Mesenchymal stem cell (in vitro differentiated cells and primary cell): ENCODE data around the gene PLCB1.

Experiments
- DNase-seq: peaks from one replicate; pipeline ENCODE4 v3.0.0-alpha.2; 2013
- H2AFZ ChIP-seq: one replicate; pipeline ENCODE4 v1.6.1; 2013; ENCODE audit warnings: low read depth, mild to moderate bottlenecking, control low read depth, inconsistent platforms, low read length, moderate library complexity
- H2AK5ac ChIP-seq: 2 replicates; pipeline ENCODE4 v1.6.1; 2013; ENCODE audit warnings: low read length, moderate library complexity, mild to moderate bottlenecking, inconsistent platforms; ENCODE audit not compliant: severe bottlenecking
- H2BK120ac ChIP-seq: one replicate; pipeline ENCODE4 v1.6.1; 2013; ENCODE audit warnings: low read depth, mild to moderate bottlenecking, inconsistent platforms, low read length, moderate library complexity
- H2BK12ac ChIP-seq, 2 experiments: one replicate each; pipeline ENCODE4 v1.6.1; 2013; ENCODE audit warnings: inconsistent platforms in 2 of 2, low read length in 2 of 2, mild to moderate bottlenecking in 2 of 2, moderate library complexity in 2 of 2, control low read depth in 1 of 2
- H2BK15ac ChIP-seq: one replicate; pipeline ENCODE4 v1.6.1; 2013; ENCODE audit warnings: mild to moderate bottlenecking, low read depth, inconsistent platforms; ENCODE audit not compliant: poor library complexity, severe bottlenecking
- H2BK5ac ChIP-seq: 2 replicates; pipeline ENCODE4 v1.6.1; 2013; ENCODE audit warnings: low read depth, mild to moderate bottlenecking, low read length, control low read depth, inconsistent platforms; ENCODE audit not compliant: poor library complexity, severe bottlenecking
- H3K14ac ChIP-seq, 2 experiments: one replicate each; pipeline ENCODE4 v1.6.1; 2013; ENCODE audit warnings: inconsistent platforms in 2 of 2, low read length in 2 of 2, control low read depth in 1 of 2, mild to moderate bottlenecking in 1 of 2, moderate library complexity in 1 of 2
- H3K18ac ChIP-seq, 2 experiments: one replicate each; pipeline ENCODE4 v1.6.1; 2013; ENCODE audit warnings: inconsistent platforms in 2 of 2, low read length in 2 of 2, control low read depth in 1 of 2, low read depth in 1 of 2, mild to moderate bottlenecking in 1 of 2
- H3K23ac ChIP-seq, 2 experiments: one replicate each; pipeline ENCODE4 v1.6.1; 2013; ENCODE audit warnings: inconsistent platforms in 2 of 2, low read length in 2 of 2, mild to moderate bottlenecking in 2 of 2, moderate library complexity in 2 of 2, control low read depth in 1 of 2
- H3K27ac ChIP-seq: 2 replicates; pipeline ENCODE4 v1.5.1; 2013; ENCODE audit warnings: mild to moderate bottlenecking, moderate library complexity, low read length, control low read depth, inconsistent platforms; ENCODE audit not compliant: poor library complexity, severe bottlenecking
- H3K27me3 ChIP-seq, 2 experiments: 2 replicates each; pipeline versions ENCODE4 v1.6.1 to v1.7.0; 2013; ENCODE audit warnings: low read length in 2 of 2, mild to moderate bottlenecking in 2 of 2, moderate library complexity in 2 of 2, control low read depth in 1 of 2, inconsistent platforms in 1 of 2; ENCODE audit not compliant: control insufficient read depth in 1 of 2, insufficient read depth in 1 of 2
- H3K36me3 ChIP-seq, 2 experiments: 2 replicates each; pipeline versions ENCODE4 v1.6.1 to v1.7.0; 2013; ENCODE audit warnings: low read length in 2 of 2, control low read depth in 1 of 2, inconsistent platforms in 1 of 2, low read depth in 1 of 2, mild to moderate bottlenecking in 1 of 2; ENCODE audit not compliant: insufficient read depth in 2 of 2, control insufficient read depth in 1 of 2
- H3K4ac ChIP-seq, 2 experiments: one replicate each; pipeline ENCODE4 v1.6.1; 2013; ENCODE audit warnings: inconsistent platforms in 2 of 2, low read length in 2 of 2, mild to moderate bottlenecking in 2 of 2, moderate library complexity in 2 of 2, control low read depth in 1 of 2, low read depth in 1 of 2
- H3K4me1 ChIP-seq: 2 replicates; pipeline ENCODE4 v1.6.1; 2013; ENCODE audit warnings: low read depth, low read length, control low read depth; ENCODE audit not compliant: control insufficient read depth, insufficient read depth
- H3K4me2 ChIP-seq: 2 replicates; pipeline ENCODE4 v1.6.1; 2013; ENCODE audit warnings: low read length, mild to moderate bottlenecking, inconsistent platforms; ENCODE audit not compliant: poor library complexity, severe bottlenecking
- H3K4me3 ChIP-seq, 2 experiments: 2 replicates each; pipeline versions ENCODE4 v1.5.1 to v1.7.0; 2013; ENCODE audit warnings: low read length in 2 of 2, mild to moderate bottlenecking in 2 of 2, control low read depth in 1 of 2, low read depth in 1 of 2; ENCODE audit not compliant: insufficient read depth in 1 of 2
- H3K79me1 ChIP-seq: replicated peaks from 2 replicates; pipeline ENCODE4 v1.6.1; 2013; ENCODE audit warnings: mild to moderate bottlenecking, control low read depth, low read length, inconsistent platforms; ENCODE audit not compliant: poor library complexity, severe bottlenecking
- H3K9ac ChIP-seq: 2 replicates; pipeline ENCODE4 v1.7.0; 2013; ENCODE audit warnings: mild to moderate bottlenecking, low read length, moderate library complexity
- H3K9me3 ChIP-seq: 2 replicates; pipeline ENCODE4 v1.7.0; 2013; ENCODE audit warnings: mild to moderate bottlenecking, low read length; ENCODE audit not compliant: control insufficient read depth
- H4K8ac ChIP-seq: one replicate; pipeline ENCODE4 v1.6.1; 2013; ENCODE audit warnings: inconsistent platforms, mild to moderate bottlenecking, low read length, moderate library complexity
- H4K91ac ChIP-seq: one replicate; pipeline ENCODE4 v1.6.1; 2013; ENCODE audit warnings: mild to moderate bottlenecking, low read length, inconsistent platforms
- WGBS: methylation state at CpG from one replicate; pipeline ENCODE4 v1.1.7; 2013; ENCODE audit warnings: mixed read lengths; 5-methylcytosine and 5-hydroxymethylcytosine counted together

The PLCB1 gene

GRCh38 chr20:8094850-8095249 lies 37.2 kb upstream of the PLCB1 start:
- H3K18ac ChIP-seq: no peak overlapping the region
- H2BK12ac ChIP-seq: no peak overlapping the region
- H3K4me1 ChIP-seq: no peaks in the 10 kb centered on the region
- H2BK120ac ChIP-seq: no peak overlapping the region
- H3K4me2 ChIP-seq: no peak overlapping the region
- no peak overlapping the region for H2BK15ac ChIP-seq
- H4K91ac ChIP-seq: no peak overlapping the region
- no peaks in the 10 kb centered on the region for H3K9me3 ChIP-seq
- H3K4me3 ChIP-seq: peak overlapping the region in 1 of 2 experiments; percentile 9
- H3K9ac ChIP-seq: peak overlapping the region; percentile 59
- H4K8ac ChIP-seq: no peak overlapping the region
- WGBS: no CpG with 5 or more reads among the region's 2 CpGs
- no peak for DNase-seq
- no peak overlapping the region for H3K14ac ChIP-seq
- no peak overlapping the region for H3K23ac ChIP-seq
- no peak overlapping the region for H2AFZ ChIP-seq
- H2AK5ac ChIP-seq: no peak overlapping the region
- H3K27ac ChIP-seq: no peak overlapping the region
- H3K36me3 ChIP-seq: no peaks in the 10 kb centered on the region
- no peak overlapping the region for H3K4ac ChIP-seq
- no peaks in the 10 kb centered on the region for H3K79me1 ChIP-seq
- H2BK5ac ChIP-seq: no peak overlapping the region
- no peaks in the 10 kb centered on the region for H3K27me3 ChIP-seq

GRCh38 chr20:8095648-8096572 lies 36.2 kb upstream of the PLCB1 start:
- no peak overlapping the region for H3K4ac ChIP-seq
- H3K4me2 ChIP-seq: no peak overlapping the region
- H4K91ac ChIP-seq: no peak overlapping the region
- H3K27me3 ChIP-seq: no peaks in the 10 kb centered on the region
- peak overlapping the region; percentile 2 for H4K8ac ChIP-seq
- H2BK120ac ChIP-seq: no peak overlapping the region
- no peak overlapping the region for H2AK5ac ChIP-seq
- H2BK15ac ChIP-seq: no peak overlapping the region
- no peak overlapping the region for H2BK12ac ChIP-seq
- H3K4me3 ChIP-seq: peak overlapping the region in 1 of 2 experiments; percentile 9
- H3K79me1 ChIP-seq: no peaks in the 10 kb centered on the region
- WGBS: 58% methylated on average over 2 of the region's 5 CpGs
- H3K4me1 ChIP-seq: no peaks in the 10 kb centered on the region
- peak; percentile 14 for DNase-seq
- no peak overlapping the region for H3K27ac ChIP-seq
- peak overlapping the region; percentile 38 for H3K9ac ChIP-seq
- H3K14ac ChIP-seq: no peak overlapping the region
- H3K9me3 ChIP-seq: no peaks in the 10 kb centered on the region
- H2BK5ac ChIP-seq: no peak overlapping the region
- H3K23ac ChIP-seq: no peak overlapping the region
- no peak overlapping the region for H3K18ac ChIP-seq
- H2AFZ ChIP-seq: no peak overlapping the region
- no peaks in the 10 kb centered on the region for H3K36me3 ChIP-seq

- H3K4me1 ChIP-seq: no peaks in the 10 kb centered on the region
- H2BK12ac ChIP-seq: no peak overlapping the region
- DNase-seq: no peak
- WGBS: 0% methylated on average over 1 of the region's 2 CpGs
- no peaks in the 10 kb centered on the region for H3K9me3 ChIP-seq
- no peak overlapping the region for H3K18ac ChIP-seq
- no peak overlapping the region for H3K27ac ChIP-seq
- no peak overlapping the region for H2BK15ac ChIP-seq
- H4K8ac ChIP-seq: no peak overlapping the region
- H2AK5ac ChIP-seq: no peak overlapping the region
- H3K4me3 ChIP-seq: no peak overlapping the region
- H3K79me1 ChIP-seq: no peaks in the 10 kb centered on the region
- no peaks in the 10 kb centered on the region for H3K36me3 ChIP-seq
- H3K23ac ChIP-seq: no peak overlapping the region
- no peak overlapping the region for H3K9ac ChIP-seq
- H4K91ac ChIP-seq: no peak overlapping the region
- H3K4me2 ChIP-seq: no peak overlapping the region
- no peak overlapping the region for H3K4ac ChIP-seq
- no peak overlapping the region for H3K14ac ChIP-seq
- no peak overlapping the region for H2AFZ ChIP-seq
- H2BK5ac ChIP-seq: no peak overlapping the region
- H3K27me3 ChIP-seq: no peaks in the 10 kb centered on the region
- H2BK120ac ChIP-seq: no peak overlapping the region
Measured at GRCh38 chr20:8097307-8097706, 34.8 kb upstream of the PLCB1 start.

- H3K4me3 ChIP-seq: no peak overlapping the region
- H2BK12ac ChIP-seq: no peak overlapping the region
- H3K79me1 ChIP-seq: no peaks in the 10 kb centered on the region
- H2AFZ ChIP-seq: no peak overlapping the region
- no peak overlapping the region for H3K14ac ChIP-seq
- H3K9ac ChIP-seq: no peak overlapping the region
- H3K27me3 ChIP-seq: no peaks in the 10 kb centered on the region
- no peak overlapping the region for H2BK15ac ChIP-seq
- no peak overlapping the region for H3K18ac ChIP-seq
- DNase-seq: no peak
- H3K27ac ChIP-seq: no peak overlapping the region
- H3K9me3 ChIP-seq: peaks cover 32% of the 10 kb centered on the region
- H4K91ac ChIP-seq: no peak overlapping the region
- H2BK120ac ChIP-seq: no peak overlapping the region
- no peak overlapping the region for H3K4me2 ChIP-seq
- no peak overlapping the region for H2AK5ac ChIP-seq
- H3K36me3 ChIP-seq: no peaks in the 10 kb centered on the region
- H3K23ac ChIP-seq: no peak overlapping the region
- 94% methylated on average over 2 of the region's 2 CpGs for WGBS
- H3K4me1 ChIP-seq: no peaks in the 10 kb centered on the region
- no peak overlapping the region for H3K4ac ChIP-seq
- H2BK5ac ChIP-seq: no peak overlapping the region
- H4K8ac ChIP-seq: no peak overlapping the region
Measured at GRCh38 chr20:8104252-8104651, 27.8 kb upstream of the PLCB1 start.
